GM12873 (cell line): ENCODE measurements around the gene TULP1.

Experiments used
- CTCF ChIP-seq: IDR thresholded peaks from 2 replicates; pipeline ENCODE4 v1.5.1; 2012; ENCODE audit warnings: low read depth, mild to moderate bottlenecking, moderate library complexity, low read length, control low read depth; ENCODE audit not compliant: insufficient read depth; ENCODE audit errors: missing control alignments

Gene TULP1

GRCh38 chr6:35508542-35508941 lies 4.2 kb downstream of the TULP1 start:
- TF ChIP-seq CTCF = no peak

- no peak for TF ChIP-seq CTCF
These were observed 4.7 kb downstream of the TULP1 start for GRCh38 chr6:35508027-35508426.

GRCh38 chr6:35507221-35507620 lies 5.5 kb downstream of the TULP1 start:
- TF ChIP-seq CTCF = no peak

- TF ChIP-seq CTCF = no peak
These were observed 6.2 kb downstream of the TULP1 start for GRCh38 chr6:35506536-35506935.

GRCh38 chr6:35505999-35506412 lies 6.7 kb downstream of the TULP1 start:
- no peak for TF ChIP-seq CTCF

GRCh38 chr6:35503534-35503933 lies 9.2 kb downstream of the TULP1 start:
- no peak for TF ChIP-seq CTCF

- TF ChIP-seq CTCF = no peak
These were observed 10.9 kb downstream of the TULP1 start for GRCh38 chr6:35501784-35502183.
